ENCODE results near the gene PHC2. TPM values are rescaled to one million over a fixed set of nuclear protein-coding genes. Genes with fewer than 3 reads are reported as not detected.
A peak's percentile ranks its signal among the peaks of the same experiment; 100 is the strongest.

The PHC2 gene
- total RNA-seq, 2 experiments from 2014 or later: 37.7 to 39.5 TPM

GRCh38 chr1:33296082-33296458 is 134.8 kb downstream of the PHC2 start:
- Mint-ChIP-seq H3K27ac (no peak overlapping the region), H3K27me3 (no peaks in the 10 kb centered on the region), H3K4me3 (no peak overlapping the region), H3K36me3 (ENCODE audit: low read depth) (peaks cover 83% of the 10 kb centered on the region), H3K9me3 (no peaks in the 10 kb centered on the region), H3K4me1 (ENCODE audit: low read depth) (peaks cover 23% of the 10 kb centered on the region)
- ChIA-PET POLR2A (interaction anchor here (0.6 to 2.1 kb wide), 5 partner anchors 21 to 456 kb away, joined by 3 to 11 read pairs (median 3); no protein-coding TSS in a partner anchor), CTCF (interaction anchor here (1.0 to 2.1 kb wide), 15 partner anchors 9 to 175 kb away, joined by 3 to 15 read pairs (median 4); no protein-coding TSS in a partner anchor)
- H3K4me3 ChIP-seq (ENCODE audit: low read length): no peak overlapping the region
- intact Hi-C loops (cut with DNase I, micrococcal nuclease): loop anchor here in 1 of 2 experiments (5.0 kb wide), 1 partner anchor 184 kb away; no protein-coding TSS in a partner anchor
- TF ChIP-seq CTCF (IDR thresholded peaks at IDR 0.05): no peak
- no peak for ATAC-seq (ENCODE audit: poor library complexity)
- H3K4me1 ChIP-seq (ENCODE audit: insufficient read depth, low read length): peaks cover 15% of the 10 kb centered on the region
- no peaks in the 10 kb centered on the region for H3K9me3 ChIP-seq (ENCODE audit: control insufficient read depth in 1 of 2, insufficient read depth in 1 of 2, low read length in 2 of 2)
- H3K27me3 ChIP-seq (ENCODE audit: control insufficient read depth in 1 of 2, insufficient read depth in 2 of 2, low read length in 2 of 2): no peaks in the 10 kb centered on the region
- peaks cover 57% of the 10 kb centered on the region for H3K36me3 ChIP-seq (ENCODE audit: insufficient read depth, low read length)
- H3K27ac ChIP-seq (ENCODE audit: low read depth in 1 of 2, low read length in 2 of 2): no peak overlapping the region
- DNase-seq: peak in 1 of 14 experiments; percentile 10

GRCh38 chr1:33295450-33296081 is 135.3 kb downstream of the PHC2 start:
- peaks cover 83% of the 10 kb centered on the region for H3K36me3 Mint-ChIP-seq (ENCODE audit: low read depth)

GRCh38 chr1:33295023-33295422 is 135.9 kb downstream of the PHC2 start:
- Mint-ChIP-seq H3K4me3 (no peak overlapping the region), H3K27me3 (no peaks in the 10 kb centered on the region), H3K36me3 (ENCODE audit: low read depth) (peaks cover 81% of the 10 kb centered on the region), H3K27ac (peak overlapping the region; percentile 58), H3K4me1 (ENCODE audit: low read depth) (peaks cover 23% of the 10 kb centered on the region), H3K9me3 (no peaks in the 10 kb centered on the region)
- POLR2A ChIA-PET: interaction anchor here (1.0 to 2.1 kb wide), 4 partner anchors 20 to 168 kb away, joined by 3 to 11 read pairs (median 5); no protein-coding TSS in a partner anchor
- DNase-seq (peak in 1 of 14 experiments; percentile 33), ATAC-seq (ENCODE audit: poor library complexity) (no peak)
- Histone ChIP-seq H3K4me3 (ENCODE audit: low read length) (no peak overlapping the region), H3K36me3 (ENCODE audit: insufficient read depth, low read length) (peaks cover 57% of the 10 kb centered on the region), H3K4me1 (ENCODE audit: insufficient read depth, low read length) (peaks cover 15% of the 10 kb centered on the region), H3K27me3 (ENCODE audit: control insufficient read depth in 1 of 2, insufficient read depth in 2 of 2, low read length in 2 of 2) (no peaks in the 10 kb centered on the region), H3K27ac (ENCODE audit: low read depth in 1 of 2, low read length in 2 of 2) (no peak overlapping the region), H3K9me3 (ENCODE audit: control insufficient read depth in 1 of 2, insufficient read depth in 1 of 2, low read length in 2 of 2) (peaks cover 0 to under 1% of the 10 kb centered on the region in 2 experiments)
- CTCF ChIA-PET: interaction anchor here (0.6 to 2.1 kb wide), 18 partner anchors 10 to 361 kb away, joined by 3 to 15 read pairs (median 3); partner anchors contain the start of gene A3GALT2
- intact Hi-C loops (cut with DNase I, micrococcal nuclease): loop anchor here (1.0 to 5.0 kb wide), 4 partner anchors 72 to 183 kb away; no protein-coding TSS in a partner anchor
- TF ChIP-seq CTCF (IDR thresholded peaks at IDR 0.05): no peak

More at GRCh38 chr1:33295450-33296081, 135.3 kb downstream of the PHC2 start:
- H3K27me3 ChIP-seq (ENCODE audit: control insufficient read depth in 1 of 2, insufficient read depth in 2 of 2, low read length in 2 of 2): no peaks in the 10 kb centered on the region
- TF ChIP-seq CTCF (IDR thresholded peaks at IDR 0.05): peak; percentile 93
- peaks cover 57% of the 10 kb centered on the region for H3K36me3 ChIP-seq (ENCODE audit: insufficient read depth, low read length)
- Mint-ChIP-seq H3K9me3 (no peaks in the 10 kb centered on the region), H3K27ac (peak overlapping the region; percentile 58), H3K27me3 (no peaks in the 10 kb centered on the region), H3K4me1 (ENCODE audit: low read depth) (peaks cover 23% of the 10 kb centered on the region), H3K4me3 (no peak overlapping the region)
- ATAC-seq (ENCODE audit: poor library complexity) (peak; percentile 93), DNase-seq (peak; percentile 74 to 91 (median 86))
- H3K4me1 ChIP-seq (ENCODE audit: insufficient read depth, low read length): peaks cover 15% of the 10 kb centered on the region
- POLR2A ChIA-PET: interaction anchor here (1.0 to 2.1 kb wide), 4 partner anchors 21 to 168 kb away, joined by 3 to 11 read pairs (median 5); no protein-coding TSS in a partner anchor
- CTCF ChIA-PET: interaction anchor here (0.6 to 2.1 kb wide), 18 partner anchors 9 to 361 kb away, joined by 3 to 15 read pairs (median 3); partner anchors contain the start of gene A3GALT2
- intact Hi-C loops (cut with DNase I, micrococcal nuclease): loop anchor here (1.0 to 5.0 kb wide), 4 partner anchors 72 to 183 kb away; no protein-coding TSS in a partner anchor
- H3K27ac ChIP-seq (ENCODE audit: low read depth in 1 of 2, low read length in 2 of 2): no peak overlapping the region
- H3K9me3 ChIP-seq (ENCODE audit: control insufficient read depth in 1 of 2, insufficient read depth in 1 of 2, low read length in 2 of 2): no peaks in the 10 kb centered on the region
- H3K4me3 ChIP-seq (ENCODE audit: low read length): no peak overlapping the region

All from CD4-positive, alpha-beta T cell (primary cell).